DMS153 (cell line): ENCODE measurements around the gene CLASP1.
"Not testable (repeated sequence)": the region's sequence is repeated elsewhere in the genome, so short reads cannot be mapped to it uniquely, and the experiment has no call there.

Experiments
- DNase-seq: peaks from one replicate; lab custom pipeline; 2025; lab: John Stamatoyannopoulos, UW

The CLASP1 gene

DNA sequence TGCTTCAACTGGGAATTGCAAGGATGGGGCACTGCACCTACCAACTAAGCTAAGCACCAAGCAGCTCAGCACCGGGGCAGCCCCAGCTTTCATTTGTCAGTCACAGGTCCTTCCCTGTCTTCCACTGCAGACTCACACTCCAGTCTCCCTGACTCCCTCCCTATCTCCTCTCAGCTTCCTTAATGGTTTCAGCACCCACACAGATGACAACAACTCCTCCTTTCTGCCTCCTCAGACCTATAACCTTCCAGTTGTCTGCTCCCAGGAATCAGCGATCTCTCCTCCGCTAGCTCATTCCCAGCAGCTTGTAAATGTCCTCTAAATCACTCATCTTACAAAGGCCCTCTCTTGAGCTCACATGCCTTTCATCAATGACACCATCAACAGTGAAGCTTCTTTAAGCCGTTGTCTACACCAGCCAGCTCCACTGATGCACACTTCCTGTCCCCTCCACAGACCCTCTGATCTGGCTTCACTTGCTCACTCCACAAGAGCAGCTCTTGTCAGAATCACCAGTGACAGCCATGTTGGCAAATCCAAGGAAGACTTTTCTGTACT lies 32.1 kb downstream of the CLASP1 start:
- DNase-seq: peak; percentile 9

DNA sequence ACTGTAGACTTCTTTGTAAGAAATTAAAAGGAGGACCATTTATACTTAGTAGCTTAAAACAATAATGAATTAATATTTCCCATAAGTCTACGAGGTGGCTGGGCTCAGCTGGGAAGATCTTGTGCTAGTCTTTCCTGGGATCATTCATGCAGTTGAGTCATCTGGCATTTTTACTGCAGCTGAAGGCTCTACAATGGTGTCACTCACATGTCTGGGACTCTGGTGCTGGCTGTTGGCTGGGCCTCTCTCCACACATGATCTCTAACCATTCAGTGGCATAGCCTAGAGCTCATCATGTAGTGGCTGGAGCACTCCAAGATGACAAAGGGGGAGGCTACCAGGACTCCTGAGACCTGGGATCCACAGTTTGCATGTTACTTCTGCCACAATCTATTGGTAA lies 35.5 kb downstream of the CLASP1 start:
- DNase-seq: no peak

DNA sequence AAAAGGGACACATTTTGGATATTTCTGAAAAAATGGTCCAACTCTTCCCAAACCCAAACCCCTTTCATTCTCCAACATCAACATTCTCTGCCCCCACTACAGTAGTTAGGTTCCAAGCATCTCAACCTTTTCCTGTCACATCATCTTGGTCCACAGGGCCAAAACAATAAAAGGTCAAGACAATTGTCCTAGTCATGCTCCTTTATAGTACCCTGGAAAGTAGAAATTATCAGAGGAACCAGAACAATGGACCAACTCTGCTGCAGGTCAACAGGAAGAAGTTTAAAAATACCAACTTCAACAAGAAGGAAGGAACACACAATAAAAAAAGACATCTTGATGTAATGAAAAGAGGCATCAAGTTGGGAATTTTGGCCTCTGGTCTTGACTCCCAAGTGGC lies 36.1 kb downstream of the CLASP1 start:
- DNase-seq: no peak

DNA sequence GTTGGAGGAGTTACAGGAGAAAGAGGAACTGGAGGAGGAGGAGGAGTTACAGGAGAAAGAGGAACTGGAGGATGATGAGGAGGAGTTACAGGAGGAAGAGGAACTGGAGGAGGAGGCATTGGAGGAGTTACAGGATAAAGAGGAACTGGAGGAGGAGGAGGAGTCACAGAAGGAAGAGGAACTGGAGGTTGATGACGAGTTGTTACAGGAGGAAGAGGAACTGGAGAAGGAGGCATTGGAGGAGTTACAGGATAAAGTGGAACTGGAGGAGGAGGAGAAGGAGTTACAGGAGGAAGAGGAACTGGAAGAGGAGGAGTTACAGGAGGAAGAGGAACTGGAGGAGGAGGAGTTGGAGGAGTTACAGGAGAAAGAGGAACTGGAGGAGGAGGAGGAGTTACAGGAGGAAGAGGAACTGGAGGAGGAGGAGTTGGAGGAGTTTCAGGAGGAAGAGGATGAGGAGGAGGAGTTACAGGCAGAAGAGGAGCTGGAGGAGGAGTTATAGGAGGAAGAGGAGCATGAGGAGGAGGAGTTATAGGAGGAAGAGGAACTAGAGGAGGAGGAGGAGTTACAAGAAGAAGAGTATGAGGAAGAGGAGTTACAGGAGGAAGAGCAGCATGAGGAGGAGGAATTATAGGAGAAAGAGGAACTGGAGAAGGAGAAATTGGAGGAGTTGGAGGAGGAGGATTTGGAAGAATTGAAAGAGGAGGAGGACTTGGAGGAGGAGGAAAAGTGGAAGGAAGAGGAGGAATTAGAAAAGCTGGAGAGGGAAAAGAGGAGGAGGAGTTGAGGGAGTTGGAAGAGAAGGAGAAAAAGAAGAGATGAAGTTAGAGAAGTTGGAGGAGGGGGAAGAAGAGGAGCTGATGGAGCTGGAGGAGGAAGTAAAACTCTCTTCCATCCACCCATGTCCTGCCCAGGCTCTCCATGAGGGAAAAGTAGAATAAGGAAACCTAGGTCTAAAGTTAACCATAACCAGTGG lies 37.2 kb downstream of the CLASP1 start:
- DNase-seq: no peak

DNA sequence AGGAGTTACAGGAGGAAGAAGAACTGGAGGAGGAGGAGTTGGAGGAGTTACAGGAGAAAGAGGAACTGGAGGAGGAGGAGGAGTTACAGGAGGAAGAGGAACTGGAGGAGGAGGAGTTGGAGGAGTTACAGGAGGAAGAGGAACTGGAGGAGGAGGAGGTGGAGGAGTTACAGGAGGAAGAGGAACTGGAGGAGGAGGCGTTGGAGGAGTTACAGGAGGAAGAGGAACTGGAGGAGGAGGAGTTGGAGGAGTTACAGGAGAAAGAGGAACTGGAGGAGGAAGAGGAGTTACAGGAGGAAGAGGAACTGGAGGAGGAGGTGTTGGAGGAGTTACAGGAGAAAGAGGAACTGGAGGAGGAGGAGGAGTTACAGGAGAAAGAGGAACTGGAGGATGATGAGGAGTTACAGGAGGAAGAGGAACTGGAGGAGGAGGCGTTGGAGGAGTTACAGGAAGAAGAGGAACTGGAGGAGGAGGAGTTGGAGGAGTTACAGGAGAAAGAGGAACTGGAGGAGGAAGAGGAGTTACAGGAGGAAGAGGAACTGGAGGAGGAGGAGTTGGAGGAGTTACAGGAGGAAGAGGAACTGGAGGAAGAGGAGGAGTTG lies 38.1 kb downstream of the CLASP1 start:
- not testable (repeated sequence) for DNase-seq

DNA sequence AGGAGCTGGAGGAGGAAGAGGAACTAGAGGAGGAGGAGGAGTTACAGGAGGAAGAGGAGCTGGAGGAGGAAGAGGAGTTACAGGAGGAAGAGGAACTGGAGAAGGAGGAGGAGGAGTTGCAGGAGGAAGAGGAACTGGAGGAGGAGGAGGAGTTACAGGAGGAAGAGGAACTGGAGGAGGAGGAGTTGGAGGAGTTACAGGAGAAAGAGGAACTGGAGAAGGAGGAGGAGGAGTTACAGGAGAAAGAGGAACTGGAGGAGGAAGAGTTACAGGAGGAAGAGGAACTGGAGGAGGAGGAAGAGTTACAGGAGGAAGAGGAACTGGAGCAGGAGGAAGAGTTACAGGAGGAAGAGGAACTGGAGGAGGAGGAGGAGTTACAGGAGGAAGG lies 38.8 kb downstream of the CLASP1 start:
- not testable (repeated sequence) for DNase-seq

DNA sequence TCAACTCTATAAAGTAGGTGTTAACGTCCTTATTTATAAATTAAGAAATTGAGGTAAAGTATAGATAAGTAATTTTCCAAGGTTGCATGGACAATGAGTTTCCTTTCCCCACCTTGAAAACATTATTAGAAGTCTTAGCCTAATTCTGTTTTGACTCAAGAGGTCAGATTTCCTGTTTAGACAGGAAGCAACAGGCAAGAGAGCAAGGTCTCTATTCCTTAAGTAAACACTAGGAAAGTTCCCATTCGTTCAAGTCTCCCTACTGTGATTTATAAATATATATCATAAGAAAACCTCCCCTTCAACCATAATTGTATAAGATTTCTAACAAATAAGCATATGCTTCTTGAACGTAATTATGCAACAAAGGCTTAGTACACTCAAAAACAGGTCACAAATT lies 40.3 kb downstream of the CLASP1 start:
- no peak for DNase-seq

DNA sequence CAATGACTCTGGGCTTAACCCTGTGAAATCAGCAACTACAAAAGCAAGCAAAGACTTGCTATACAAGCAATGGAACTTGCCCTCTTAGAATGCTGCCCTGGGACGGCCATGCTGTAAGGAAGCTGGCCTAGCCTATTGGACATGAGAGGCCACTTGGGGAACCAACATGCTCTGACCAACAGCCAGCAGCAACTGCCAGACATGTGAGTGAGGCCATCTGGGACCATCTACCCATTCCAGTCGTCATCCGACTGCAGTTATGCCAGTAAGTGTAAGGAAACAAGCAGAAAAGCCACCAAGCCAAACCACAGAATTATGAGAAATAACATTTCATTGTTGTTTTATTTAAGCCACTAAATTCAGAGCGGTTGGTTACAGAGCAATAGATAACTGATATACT lies 40.9 kb downstream of the CLASP1 start:
- no peak for DNase-seq

DNA sequence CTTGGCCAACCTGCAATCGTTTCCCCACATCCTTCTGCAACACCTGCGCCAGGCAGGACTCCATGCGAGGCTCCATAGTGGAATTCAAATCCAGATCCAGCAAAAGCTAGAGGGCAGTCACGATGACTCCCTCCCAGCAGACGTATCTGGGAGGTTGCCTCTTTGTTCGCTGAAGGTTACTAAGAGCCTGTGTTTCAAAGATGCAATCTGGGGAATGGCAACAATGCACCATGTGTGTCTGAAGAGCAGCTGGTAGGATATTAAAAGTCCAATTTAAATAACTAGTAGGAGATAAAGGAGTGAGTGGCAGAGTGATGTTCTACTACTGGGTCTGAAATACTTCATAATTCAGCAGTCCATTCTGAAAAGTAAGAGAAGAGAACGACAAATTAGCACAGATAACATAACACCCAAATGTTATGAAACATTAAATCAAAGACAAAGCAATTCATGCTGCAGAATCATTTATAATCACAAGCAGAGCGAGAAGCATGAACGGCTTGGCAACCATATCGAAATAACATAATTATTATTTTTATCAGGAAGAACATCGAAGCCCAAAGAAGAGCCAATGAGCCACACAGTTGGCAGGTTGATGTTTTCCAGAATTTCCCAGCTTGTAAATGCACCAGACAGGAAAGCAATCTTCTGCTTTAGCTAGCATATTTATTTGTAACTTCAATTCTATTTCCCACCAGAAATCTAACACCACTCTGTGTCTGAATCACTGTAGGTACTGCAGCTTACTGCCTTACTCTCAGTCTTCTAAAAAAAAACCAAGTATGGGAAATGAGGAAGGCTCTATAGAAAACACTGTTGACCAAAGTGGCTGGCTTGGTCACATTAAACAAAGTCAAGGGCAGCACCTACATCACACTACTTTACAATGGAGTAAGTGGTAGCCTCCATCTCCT lies 43.2 kb downstream of the CLASP1 start:
- DNase-seq: no peak

DNA sequence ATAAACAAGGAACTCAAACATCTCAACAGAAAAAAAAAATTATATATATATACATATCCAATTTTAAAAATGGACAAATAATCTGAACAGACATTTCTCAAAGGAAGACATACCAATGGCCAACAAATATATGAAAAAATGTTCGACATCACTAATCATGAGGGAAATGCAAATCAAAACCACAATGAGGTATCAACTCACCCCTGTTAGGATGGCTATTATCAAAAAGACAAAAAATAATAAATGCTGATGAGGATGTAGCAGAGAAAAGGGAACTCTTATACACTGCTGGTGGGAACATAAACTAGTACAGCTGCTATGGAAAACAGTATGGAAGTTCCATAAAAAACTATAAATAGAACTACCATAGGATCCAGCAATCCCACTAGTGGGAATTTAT lies 46.1 kb downstream of the CLASP1 start:
- no peak for DNase-seq

DNA sequence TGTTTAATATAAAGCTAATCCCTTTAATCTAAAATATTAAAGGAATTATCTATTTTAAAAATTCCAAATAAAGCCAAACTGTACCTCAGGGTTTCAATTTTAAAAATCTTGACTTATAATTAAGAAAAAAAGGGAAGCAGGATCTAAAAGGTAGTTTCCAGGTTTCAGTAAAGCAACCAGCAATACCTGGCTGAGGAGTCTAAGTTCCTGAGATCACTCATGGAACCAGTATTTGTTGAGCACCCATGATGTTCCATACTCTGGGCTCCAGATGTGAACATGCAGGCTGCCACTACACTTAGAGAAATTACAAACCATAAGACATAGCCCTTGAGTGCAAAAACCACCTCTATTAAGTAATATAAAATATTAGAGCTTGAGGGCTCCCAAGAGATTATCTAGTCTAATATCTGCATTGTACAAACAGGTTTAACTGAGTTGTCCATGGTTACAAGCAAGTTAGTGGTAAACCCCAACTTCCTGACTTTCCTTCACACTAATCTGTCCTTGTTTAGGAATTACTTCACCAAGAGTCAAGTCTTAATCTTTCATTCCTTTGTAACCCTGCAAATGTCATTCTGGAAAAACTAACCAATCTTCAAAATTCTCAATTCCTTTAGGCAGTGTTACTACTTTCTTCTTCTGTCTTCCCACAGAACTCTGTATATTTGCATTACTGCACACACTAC lies 49.2 kb downstream of the CLASP1 start:
- no peak for DNase-seq

DNA sequence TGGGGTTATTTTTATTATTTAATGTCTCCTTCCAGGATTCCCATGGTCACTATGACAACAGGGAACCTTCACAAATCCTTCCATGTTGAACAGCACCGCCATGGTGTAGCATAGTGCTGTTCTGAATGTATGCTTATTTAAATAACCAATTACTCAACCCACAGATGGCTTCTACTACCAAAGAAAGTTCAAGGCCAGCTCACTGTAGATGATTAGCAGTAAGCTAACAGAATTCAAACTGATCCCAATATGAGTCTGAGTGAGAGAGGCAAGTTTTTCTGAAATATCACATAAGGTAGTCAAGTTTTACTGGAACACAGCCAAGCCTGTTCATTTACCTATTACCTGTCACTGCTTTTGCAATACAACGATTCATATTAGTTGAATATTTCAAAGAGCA lies 51.2 kb downstream of the CLASP1 start:
- DNase-seq: no peak

DNA sequence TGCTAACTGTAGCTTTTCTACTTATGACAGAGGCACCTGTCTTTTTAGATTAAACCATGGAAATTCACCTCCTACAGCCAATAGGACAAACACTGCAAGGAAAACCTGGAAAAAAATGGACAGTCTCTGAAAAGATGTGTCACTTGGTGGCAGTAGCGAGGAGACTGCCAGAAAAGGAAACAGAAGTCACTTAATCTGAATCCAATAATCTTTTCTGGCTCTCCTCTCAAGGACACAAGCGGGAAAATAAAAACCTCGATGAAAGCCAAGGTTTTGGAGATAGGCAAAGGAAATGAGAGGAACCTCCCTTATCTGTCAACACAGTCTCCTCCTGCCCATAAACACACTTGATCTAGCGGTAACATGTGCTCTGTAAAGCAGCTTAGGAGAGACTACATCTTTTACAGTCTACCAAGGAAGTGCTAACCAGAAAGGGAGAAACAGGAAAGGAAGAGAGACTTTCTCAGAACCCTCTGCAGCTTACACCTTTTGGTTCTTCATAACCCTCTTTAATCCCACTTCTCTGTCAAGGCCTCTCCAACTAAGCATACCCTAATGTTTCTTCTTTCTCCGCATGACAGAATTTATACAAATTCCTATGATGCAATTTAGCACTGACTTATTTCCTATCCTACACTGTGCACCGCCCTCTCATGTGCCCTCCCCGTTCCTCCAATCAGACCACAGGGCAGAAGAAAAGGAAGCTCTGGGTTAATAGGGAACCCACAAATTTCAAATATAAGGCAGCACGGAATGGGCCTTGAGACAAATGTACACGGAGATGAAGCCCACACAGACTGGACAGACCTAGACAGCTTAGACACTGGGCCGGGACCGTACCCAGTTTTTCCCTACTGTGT lies 52.8 kb downstream of the CLASP1 start:
- peak; percentile 4 for DNase-seq

DNA sequence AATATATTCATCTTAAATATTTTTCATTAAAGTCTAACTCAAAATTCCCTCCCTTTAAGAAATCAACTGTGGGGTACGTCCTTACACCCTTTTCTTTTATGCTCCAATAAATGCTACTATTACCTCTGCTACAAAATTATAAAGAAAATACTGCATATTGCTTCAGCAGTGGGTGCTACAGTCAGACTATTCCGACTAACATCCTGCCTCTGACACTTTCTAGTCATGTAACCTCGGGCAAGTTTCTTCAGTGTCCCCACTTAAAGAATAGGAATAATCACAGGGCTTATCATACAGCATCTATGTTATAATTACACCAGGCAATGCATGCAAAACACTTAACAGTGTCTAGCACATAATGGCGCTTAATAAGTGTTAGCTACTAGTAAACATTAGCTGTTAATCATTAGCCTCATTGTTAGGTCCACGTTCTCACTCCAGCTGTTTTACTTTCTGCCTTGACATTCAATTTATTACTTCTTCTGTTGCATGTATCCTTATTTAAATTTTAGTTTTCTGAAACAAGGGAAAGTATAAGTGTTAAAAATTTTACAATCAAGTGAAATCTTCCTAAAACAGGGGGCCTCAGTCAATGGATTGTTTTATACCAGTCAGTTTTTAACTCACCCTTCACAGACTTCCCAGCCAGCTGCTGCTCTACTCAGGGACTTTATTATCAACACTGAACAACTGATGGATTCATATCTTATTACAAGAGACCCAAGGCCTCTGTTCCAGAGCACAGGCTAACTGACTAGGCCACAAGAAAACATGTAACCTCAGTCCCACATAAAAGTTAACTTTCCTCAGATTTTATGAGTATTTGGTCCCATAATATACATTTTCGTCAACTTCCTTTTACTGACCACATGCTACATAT lies 54.0 kb downstream of the CLASP1 start:
- DNase-seq: no peak

DNA sequence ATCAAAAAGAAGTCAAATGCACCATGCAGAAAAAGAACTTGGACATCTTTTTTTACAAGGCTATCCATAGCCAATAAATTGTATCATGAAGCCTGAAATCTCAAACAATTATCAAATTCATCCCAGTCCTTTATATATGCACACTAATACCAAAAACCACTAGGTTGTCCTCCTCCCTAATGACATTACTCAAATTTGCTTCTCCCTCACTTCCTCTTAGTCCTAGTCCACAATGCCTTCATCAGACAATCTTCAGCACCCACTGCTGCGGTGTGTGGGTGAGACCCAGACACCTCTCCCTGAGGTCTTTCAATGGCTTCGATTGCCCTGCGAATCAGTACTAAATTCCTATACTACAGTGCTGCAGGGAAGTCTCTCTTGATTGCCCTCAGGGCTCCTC lies 58.1 kb downstream of the CLASP1 start:
- DNase-seq: no peak

DNA sequence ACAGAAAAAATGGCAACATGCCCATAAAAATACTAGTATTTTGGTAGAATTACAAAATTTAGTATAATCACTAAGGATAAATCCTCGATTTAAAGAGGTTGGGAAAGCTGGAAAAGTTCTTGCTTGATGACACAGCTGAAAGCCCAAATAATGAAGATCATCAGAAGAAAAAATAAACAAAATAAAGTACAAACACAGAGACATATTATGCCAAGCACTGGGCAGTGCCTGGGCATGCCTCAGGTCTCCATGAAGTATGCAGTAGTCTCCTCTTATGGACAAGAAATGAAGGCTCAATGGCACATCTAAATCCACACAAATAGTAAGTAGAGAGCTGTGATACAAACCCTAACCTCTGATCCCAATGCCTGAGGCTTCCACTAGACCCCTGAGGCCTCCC lies 60.9 kb downstream of the CLASP1 start:
- DNase-seq: no peak

DNA sequence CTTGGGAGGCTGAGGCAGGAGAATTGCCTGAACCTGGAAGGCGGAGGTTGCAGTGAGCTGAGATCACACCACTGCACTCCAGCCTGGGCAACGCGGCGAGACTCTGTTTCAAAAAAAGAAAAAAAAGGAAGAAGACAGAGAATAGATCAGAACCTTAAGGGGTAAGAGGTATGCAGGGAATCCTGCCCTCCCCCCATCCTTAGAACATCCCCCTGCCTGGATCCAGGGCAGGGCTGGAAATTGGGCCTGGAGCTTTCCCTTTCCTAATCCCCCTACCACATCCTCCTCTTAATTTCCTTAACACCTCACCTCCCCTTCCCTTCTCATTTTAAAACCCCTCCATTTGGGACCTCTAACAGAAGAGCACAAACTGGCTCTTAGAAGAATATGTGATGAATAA lies 62.1 kb downstream of the CLASP1 start:
- DNase-seq: no peak

DNA sequence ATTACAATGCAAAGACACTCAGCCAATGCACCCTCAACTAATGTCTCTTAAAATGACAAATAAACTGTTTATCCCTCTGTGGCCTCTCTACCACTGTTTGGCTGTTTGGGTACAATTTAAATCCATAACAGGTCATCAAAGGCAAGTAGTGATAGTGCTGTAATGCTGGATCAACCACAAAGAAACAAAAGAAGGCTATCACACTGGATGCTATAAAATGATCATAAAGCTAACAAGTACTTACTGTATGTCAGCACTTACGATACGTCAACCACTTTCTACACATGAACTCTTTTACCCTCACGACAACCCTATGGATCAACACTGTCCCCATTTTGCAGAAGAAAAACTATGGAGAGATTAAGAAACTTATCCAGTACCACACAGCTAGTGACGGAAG lies 64.5 kb downstream of the CLASP1 start:
- no peak for DNase-seq

DNA sequence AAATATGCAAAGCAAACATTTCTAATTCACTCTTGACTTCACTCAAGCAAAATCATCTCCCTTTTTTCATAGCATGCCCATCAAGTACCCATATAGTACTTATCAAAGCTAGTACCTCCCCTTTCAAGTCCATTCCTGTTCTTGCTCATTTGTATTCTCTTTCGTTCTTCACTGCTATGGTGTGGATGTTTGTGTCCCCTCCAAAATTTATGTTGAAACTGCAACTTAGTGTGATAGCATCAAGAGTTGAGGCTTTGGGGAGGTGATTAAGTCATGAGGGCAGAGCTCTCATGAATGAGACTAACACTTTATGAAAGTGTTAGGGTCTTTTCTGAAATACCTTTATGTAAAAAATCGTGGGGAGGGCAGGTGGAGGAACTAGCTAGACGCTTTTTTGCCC lies 65.7 kb downstream of the CLASP1 start:
- no peak for DNase-seq

DNA sequence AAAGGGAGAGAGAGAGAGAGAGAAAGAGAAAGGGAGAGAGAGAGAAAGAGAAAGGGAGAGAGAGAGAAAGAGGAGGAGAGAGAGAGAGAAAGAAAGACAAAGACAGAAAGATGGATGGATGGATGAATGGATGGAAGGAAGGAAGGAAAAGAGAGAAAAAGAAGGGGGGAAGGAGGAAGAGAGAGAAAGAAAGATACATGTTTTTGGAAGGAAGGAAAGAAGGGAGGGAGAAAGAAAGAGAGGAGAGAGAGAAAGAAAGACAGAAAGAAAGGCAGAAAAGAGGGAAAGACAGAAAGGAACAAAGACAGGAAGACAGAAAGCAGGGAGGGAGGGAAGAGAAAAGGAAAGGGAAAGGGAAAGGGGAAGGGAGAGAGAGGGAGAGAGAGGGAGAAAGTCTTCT lies 67.0 kb downstream of the CLASP1 start:
- no peak for DNase-seq
